ENCODE measurements around the gene TIMM23.
"Not testable (repeated sequence)": the region's sequence is repeated elsewhere in the genome, so short reads cannot be mapped to it uniquely, and the experiment has no call there.

Gene TIMM23

DNA sequence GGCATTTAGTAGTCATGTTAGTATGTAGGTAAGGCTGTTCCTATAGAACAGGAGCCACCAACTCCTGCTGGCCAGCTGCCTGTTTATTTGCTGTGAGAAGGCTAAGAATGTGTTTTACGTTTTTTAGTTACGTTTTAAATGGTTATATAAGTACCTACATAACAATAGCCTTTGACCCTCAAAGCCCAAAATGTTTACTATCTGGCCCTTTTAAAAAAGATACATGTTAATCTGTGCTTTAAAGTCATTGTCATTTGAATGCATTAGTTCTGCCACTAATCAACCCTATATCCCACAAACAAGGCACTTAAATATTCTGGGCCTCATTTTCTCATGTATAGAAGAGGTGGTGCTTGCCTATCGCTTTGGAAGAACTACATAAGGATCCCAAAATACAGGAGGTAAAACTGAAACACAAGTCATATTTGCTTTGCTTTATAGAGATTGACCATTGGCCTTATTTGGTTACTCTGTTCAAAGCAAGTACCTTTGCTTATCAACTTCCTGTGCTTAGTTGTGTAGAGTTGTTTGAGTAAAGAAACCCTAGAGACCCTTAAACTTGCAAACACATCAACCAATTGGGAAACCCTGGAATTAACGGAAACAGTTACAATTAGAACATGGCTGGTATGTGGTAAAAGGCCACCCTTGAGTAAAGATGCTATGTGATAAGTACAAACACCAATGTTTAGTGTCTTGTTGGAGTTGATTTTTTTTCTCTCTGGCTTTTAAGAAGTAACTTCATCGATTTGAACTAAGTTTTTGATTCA is 25.9 kb downstream of the TIMM23 start:
- DNase-seq = no peak

DNA sequence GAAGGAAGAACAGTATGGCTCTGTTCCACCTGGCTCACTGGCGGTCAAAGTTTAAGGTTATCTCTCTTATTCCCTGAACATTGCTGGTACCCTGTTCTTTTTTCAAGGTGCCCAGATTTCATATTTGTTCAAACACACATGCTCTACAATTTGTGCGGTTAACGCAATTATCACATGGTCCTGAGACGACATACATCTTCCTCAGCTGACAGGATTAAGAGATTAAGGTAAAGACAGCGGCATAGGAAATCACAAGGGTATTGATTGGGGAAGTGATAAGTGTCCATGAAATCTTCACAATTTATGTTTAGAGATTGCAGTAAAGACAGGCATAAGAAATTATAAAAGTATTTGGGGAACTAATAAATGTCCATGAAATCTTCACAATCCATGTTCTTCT is 27.7 kb downstream of the TIMM23 start:
- DNase-seq = not testable (repeated sequence)

DNA sequence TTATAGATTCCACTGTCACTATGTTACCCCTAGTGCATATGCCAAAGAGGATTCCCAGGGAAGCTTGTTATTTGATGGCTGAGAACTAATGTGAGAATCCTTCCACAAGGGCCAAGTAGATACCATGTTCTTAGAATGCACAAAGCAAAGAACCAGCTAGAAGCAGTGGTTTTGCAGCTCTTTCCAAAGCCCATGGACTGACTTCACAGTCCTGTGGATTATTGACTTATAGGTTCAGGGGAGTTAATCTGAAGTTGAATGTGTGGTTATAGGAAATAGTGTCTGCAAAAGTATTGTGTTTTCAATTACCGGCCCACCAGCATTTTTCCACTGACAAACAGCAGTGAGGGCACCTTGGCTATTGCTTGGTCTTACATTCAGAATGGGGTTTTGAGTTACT is 28.2 kb downstream of the TIMM23 start:
- DNase-seq = no peak

DNA sequence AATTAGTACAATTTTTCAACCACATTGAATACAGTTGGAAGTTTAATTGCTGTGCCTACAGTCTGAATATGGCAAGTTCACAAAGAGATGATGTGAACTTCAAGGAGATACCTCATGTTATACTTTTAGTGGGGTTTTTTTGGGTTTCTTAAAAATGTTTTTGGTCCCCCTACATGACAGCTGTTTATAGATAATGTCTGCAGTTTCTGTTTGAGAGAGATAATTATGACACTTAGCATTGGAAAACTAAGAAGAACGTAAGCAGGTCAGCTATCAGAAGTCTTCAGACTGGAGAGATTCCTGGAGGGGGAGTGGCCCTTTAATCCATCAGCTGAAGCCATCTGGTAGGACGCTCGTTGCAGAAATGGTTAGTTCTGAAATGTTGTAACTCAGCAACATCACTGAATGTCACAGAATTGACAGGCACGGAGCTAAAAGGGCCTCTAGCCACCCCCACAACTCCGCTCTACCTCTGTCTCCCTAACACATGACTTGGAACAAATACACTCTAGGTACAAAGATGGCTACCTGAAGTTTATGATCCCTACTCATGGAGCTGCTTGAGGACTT is 29.0 kb downstream of the TIMM23 start:
- no peak for DNase-seq

DNA sequence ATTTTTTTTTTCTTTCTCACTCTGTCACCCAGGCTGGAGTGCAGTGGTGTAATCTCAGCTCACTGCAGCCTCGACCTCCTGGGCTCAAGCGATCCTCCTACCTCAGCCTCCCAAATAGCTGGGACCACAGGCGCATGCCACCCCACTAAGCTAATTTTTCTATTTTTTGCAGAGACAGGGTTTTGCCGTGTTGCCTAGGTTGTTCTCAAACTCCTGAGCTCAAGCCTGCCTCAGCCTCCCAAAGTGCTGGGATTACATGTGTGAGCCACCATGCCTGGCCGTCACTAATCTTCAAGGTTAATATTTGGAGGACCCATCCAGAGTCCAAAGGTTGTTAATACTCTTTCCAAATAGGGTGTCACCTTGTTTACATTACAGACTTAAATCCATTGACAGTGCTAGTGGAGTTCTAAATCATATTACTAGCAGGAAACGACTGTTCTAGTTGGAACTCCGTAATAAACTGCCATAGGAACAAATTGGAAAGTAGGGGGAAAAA is 29.9 kb downstream of the TIMM23 start:
- DNase-seq = not testable (repeated sequence)

DNA sequence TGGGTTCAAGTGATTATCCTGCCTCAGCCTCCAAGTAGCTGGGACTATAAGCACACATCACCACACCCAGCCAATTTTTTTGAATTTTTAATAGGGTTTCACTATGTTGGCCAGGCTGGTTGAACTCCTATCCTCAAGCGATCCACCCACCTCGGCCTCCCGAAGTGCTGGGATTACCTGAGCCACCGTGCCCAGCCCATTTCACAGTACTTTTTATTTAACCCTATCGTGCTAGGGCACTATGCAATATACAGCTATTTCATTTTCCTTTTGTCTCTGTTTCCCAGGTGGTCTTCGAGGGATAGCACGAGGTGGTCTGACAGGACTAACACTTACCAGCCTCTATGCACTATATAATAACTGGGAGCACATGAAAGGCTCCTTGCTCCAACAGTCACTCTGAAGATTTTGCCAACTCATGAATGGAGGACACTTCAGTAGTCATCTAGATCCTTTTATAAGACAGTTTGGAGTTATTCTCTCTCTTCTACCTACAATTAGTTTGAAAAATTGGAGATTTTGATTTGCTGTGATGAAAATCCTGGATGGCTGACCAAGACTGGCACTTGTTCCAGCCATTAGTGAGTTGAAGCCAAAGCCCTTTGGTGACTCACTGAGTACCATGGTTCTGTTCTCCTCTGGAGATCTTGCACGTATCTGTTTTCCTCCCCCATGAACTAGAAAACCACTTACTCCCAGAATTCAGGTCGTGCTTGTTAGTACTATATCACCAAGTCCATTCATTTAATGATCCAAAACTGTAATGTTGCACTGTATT is 30.8 kb downstream of the TIMM23 start:
- DNase-seq = no peak

DNA sequence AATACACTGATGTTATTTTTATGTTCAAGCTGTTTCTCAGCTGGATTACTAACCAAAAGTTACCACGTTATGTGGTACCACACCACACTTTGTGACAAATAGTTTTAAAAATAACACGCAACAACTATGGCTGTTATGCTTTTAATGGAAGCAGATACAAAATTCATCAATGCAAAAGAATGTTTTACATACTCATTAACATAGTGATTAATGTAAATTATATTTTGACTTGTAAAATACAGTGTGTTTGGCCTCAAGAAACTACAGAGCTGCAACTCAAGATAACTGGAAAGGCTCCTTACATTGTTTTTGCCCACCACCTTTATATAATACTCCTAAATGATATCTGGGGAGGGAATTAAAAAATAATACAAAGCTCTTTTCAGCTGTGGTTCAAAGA is 32.7 kb downstream of the TIMM23 start:
- no peak for DNase-seq

DNA sequence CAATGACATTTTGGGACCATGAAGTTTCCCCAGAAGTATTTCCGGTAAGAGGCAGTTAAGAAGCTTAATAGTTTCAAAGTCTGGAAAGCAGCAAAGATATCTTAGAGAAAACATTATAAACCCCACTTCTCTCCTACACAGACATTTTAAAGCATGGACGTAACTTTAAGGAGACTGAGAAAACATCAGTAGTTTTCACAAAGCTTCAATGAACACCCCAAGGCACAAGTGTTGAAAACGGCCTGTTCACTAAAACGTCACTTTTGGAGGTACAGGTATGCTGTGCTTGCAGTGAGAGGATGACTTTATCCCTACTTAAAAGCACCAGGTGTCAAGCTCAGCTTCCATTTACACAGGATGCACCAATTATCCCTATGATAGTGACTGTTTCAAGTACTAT is 33.1 kb downstream of the TIMM23 start:
- no peak for DNase-seq

DNA sequence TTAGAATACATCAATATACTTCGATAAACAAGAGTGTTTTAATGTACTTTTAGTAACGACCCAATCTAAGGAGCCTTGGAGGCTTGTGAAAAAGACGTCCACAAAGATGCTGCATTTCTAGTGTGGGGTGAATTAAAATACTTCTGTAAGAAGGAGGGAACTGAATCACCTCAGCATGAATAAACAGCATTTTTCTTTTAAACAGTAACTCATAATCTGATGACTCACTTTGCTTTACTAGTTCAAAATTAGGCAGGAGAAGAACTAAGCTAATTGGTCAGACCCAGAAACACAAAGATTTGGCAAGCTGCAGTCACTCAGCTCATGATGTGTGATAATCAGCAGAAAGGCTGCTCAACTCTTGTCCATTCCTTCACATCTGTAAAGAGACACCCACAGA is 33.9 kb downstream of the TIMM23 start:
- peak; percentile 81 for DNase-seq

DNA sequence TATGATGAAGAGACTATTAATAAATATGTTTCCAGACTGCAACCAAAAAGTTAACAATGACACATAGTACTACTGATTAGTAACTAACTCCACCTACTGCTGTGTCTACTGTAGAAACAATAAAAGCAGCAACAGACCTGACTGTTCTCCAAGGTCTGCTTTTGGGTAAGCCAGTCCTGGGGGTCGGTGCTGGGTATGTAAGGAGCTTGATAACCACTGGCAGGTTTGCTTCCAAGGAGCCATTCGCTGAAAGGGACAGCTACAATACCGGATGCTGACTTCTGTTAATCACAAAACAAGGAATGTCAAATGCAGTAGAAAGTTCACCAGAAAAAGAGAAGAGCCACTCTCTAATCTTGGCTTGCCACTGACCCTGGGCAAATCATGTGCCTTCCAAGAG is 40.5 kb downstream of the TIMM23 start:
- DNase-seq = no peak

DNA sequence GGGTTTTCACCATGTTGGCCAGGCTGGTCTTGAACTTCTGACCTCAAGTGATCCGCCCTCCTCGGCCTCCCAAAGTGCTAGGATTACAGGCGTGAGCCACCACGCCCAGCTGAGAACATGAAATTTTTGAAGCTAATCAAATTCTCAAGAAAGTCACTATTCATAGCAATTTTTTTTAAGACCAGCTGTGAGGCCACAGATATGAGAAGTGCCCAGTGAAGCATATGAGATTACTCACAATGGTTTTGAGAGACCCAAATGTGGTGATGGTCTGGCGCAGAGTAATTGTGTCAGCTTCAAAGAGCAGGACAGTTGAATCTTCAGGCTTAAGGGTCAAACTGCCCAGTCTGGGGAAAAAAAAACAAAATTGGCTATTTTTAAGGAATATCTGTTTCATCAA is 41.9 kb downstream of the TIMM23 start:
- no peak for DNase-seq

DNA sequence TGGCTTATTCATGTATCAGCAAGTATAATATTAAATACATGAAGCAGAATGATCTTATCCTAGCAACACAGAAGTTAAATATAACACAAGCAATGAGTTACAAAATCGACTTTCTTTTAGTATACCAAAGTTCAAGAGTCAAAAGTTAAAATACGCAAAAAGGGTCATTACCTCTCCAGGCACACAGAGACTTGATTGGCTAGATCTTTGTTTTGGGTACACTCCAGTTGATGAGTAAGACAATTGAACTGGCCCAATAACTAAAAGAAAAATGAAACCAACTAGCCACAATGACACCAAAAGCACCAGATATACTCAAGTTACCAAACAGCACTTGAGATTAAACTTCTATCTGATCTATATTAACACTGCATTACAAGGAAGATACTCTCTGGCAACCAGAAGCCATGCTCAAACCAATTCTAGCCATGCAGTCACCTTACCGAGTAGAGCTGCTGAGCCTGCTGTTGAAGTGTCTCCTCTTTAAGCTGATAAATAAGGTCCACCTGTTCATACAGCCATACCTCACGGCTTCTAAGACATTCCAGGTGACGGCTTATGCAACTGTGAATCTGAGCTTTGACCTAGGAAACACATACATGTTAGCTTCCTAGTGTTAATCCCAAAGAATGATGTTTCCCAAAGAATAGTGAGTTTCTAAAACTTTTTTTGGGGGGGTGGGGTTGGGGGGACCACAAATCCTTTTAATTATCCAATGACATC is 42.6 kb downstream of the TIMM23 start:
- no peak for DNase-seq

DNA sequence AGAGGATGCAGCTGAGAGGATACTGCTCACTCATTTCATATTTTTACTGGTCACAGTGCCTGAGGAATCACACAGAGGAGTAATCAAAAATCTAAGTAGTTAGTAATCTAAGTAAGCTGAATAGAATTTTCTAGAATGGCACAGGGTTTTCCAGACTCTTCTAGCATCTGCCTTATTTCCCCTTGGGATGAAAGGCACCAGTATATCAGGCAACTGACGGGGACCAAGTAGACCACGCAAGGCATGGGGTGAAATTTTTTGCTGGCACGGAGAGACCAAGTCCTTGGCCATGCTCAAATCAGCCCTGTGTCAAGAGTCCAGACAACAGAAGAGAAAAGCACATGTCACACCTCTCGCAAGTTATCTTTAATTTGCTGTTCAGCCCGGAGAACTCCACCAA is 43.9 kb downstream of the TIMM23 start:
- no peak for DNase-seq

DNA sequence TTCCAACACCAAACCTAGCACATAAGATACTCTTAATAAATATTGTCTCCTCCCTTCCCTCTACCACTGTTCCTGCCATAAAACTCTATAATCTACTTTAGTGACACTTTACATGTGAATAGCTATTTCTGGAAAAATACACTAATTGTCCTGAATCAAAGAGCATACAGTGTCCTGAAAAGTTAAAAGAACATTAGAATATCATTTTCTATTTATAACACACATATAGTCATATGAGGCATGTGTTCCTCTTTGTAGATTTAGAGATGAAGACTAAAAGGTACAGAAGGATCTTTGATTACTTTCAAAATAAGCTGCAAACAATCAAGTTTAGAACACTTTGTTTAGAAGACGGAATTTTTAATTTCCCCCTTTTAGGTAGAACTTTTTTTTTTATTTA is 44.5 kb downstream of the TIMM23 start:
- DNase-seq = no peak

DNA sequence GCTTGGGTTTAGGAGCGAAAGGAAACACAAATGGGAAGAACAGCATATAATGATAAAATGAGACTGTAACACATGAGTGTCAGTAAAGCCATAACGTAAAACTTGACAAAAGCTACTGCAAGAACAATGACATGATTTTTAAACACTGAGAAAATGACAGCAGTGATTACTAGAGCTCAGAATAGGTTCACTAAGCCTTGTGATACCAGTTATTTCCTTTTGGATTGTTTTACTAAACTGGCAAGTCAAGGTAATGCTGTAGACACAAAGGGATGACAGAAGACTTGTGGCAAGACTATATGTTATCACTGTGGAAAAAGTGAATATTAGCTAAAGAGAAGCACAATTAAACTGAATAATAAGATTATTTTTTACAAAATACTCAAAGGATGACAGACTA is 45.4 kb downstream of the TIMM23 start:
- DNase-seq = no peak

DNA sequence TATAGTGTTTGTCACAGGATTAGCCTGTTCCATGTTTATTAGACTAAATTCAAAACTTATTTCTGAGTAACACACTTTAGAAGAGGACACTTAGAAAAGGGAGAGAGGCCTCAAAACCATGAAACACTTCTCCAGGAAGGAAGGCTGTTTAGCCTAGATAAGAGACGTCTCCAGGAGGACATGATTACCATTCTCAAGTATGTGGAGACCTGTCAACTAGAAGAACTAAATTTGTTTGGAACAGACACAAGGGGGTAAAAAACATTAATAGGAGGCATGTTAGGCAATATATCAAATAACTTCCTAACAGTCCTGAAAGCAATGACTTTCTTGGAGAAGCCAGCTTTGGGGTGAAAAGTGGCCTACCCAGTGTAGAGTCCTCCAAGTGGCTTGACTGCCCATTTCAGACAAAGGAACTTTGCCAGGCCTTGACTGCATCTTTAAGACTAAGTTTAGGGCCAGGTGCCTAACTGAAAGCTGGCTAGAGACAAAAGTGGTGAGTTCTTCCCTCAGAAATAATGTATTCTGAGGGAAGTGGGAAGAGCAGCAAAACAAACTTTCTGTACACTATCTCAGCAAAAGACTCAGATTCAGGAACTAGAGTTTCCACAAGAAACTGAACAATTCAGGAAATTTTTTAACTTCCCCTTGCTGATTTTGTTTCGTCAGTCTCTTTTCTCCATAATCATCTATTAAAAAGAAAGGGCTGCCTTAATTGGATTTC is 46.3 kb downstream of the TIMM23 start:
- peak; percentile 47 for DNase-seq

DNA sequence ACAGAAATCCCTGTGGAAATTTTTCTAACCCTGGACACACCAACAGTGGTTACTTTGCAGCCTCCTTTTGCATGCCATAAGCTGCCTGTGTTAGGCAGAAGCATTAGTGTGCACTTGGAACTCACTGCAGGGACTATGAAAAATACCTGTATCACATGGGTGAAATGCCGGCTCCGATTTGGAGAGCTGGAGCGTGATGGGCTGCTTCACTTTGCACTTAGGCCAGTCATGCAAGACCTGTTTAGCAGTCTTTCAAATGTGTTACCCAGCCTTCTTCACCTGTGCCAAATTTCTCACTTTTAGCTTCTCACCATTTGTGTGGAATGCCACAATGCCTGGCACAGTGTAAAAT is 46.9 kb downstream of the TIMM23 start:
- no peak for DNase-seq

DNA sequence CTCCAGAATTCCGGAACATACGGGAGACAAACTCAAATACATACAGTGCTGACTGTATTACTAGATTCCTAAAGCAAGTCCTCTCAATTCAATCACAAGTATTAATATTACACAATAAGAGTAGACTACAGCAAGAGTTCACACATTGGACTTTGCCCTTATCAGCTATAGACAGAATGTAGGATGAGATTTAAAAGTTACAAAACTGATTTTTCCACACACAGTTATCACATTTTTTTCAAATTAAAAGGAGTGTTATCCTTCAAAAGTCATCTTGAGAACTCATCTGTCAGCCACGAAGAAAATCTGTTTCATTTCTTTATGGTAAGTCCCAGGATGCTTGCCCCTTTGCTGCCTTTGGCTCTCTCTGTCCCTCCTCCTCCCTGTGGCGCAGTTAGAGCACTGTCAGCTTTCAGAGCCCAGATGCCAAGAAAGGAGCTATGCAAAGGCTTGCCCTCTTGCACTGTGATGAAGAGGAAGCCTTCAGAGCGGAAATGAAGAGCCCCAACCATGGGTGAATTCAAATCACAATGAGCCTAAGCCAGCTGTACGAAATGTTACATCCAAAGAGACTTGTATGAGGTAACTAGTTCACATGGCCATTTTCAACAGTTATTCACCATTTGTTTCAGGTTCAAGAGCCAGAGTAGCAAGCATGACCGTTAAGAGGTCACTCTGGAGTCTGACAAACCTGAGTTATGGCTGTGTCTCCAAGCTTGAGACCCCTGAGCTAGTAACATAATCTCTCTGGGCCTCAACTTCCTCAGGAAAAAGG is 47.5 kb downstream of the TIMM23 start:
- no peak for DNase-seq

DNA sequence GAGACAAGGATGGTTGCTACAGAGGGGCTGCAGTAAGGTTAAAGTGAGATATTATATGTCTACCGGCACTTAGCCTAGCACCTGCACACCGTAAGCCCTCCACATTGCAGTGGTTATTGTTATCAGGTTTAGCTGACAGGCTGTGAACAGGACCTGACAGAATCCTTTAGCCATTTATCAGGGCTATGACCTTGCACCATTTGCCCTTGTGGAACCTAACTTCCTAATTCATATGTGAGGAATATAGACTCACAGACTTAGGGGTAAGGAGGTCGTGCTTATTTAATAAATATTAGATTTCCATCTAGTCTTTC is 48.0 kb downstream of the TIMM23 start:
- DNase-seq = no peak

DNA sequence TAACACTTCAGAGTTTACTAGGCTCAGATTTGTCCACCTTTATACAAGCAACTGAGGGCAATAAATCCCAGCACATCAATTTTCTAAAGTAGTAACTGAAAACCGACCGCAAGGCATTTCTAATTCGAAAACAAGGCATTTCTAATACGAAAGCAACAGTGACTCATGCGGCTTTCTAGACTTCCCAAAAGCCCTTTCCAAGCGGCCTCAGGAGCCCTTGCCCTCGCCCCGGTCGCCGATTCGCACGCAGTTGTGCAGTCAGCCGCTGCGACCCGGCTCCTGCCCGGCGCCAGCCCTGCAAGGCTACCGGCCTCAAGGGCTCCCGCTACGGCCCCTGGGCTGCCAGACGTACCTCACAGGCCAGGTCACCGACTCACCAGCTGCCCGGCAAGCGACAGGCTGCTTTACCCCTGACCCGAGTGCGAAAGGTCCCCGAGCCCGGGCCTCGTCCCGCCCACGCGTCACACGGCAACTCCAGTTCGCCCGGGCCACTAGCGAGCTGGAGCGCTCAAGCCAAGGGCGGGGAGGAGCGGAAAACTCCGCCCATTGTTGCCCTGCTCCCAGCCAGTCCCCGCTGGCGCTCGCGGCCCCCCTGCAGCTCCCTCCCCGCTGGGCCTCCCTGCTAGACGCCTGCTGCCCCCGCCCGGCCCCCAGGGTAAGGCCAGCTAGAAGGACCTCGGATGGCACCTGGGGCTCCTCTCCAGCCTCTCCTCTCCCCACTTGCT is 50.9 kb downstream of the TIMM23 start:
- peak; percentile 90 for DNase-seq

DNA sequence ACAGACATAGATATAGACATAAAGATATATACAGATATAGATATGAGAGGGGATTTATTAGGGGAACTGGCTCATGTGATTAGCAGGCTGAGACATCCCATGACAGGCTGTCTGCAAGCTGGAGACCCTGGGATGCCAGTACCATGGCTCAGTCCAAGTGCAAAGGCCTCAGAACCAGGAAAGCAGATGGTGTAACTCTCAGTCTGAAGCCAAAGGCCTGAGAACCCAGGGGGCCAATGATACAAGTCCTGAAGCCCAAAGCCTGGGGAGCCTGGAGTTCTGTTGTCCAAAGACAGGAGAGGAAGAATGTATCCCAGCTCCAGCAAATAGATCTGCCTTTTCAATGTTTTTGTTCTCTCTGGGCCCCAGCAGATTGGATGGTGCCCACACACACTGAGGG is 52.7 kb downstream of the TIMM23 start:
- no peak for DNase-seq
